ENCODE data around the gene ADH1C.
"Not testable (repeated sequence)": the region's sequence is repeated elsewhere in the genome, so short reads cannot be mapped to it uniquely, and the experiment has no call there.

The ADH1C gene

GRCh38 chr4:99357948-99358347 lies 5.4 kb upstream of the ADH1C start:
- no peak for DNase-seq (ENCODE audit: low spot score)

GRCh38 chr4:99356992-99357391 lies 4.4 kb upstream of the ADH1C start:
- no peak for DNase-seq (ENCODE audit: low spot score)

- not testable (repeated sequence) for DNase-seq (ENCODE audit: low spot score)
Measured at GRCh38 chr4:99356149-99356548, 3.6 kb upstream of the ADH1C start.

GRCh38 chr4:99351487-99351886 lies 1.1 kb downstream of the ADH1C start:
- no peak for DNase-seq (ENCODE audit: low spot score)

- DNase-seq (ENCODE audit: low spot score): no peak
Measured at GRCh38 chr4:99349338-99349737, 3.2 kb downstream of the ADH1C start.

GRCh38 chr4:99342624-99343023 lies 9.9 kb downstream of the ADH1C start:
- DNase-seq (ENCODE audit: low spot score): not testable (repeated sequence)

GRCh38 chr4:99341426-99341825 lies 11.1 kb downstream of the ADH1C start:
- no peak for DNase-seq (ENCODE audit: low spot score)

- no peak for DNase-seq (ENCODE audit: low spot score)
Measured at GRCh38 chr4:99339172-99339571, 13.4 kb downstream of the ADH1C start.

- no peak for DNase-seq (ENCODE audit: low spot score)
Measured at GRCh38 chr4:99336553-99336952, 16.0 kb downstream of the ADH1C start.

GRCh38 chr4:99334880-99335279 lies 17.7 kb downstream of the ADH1C start:
- DNase-seq (ENCODE audit: low spot score): no peak

GRCh38 chr4:99330648-99331047 lies 21.9 kb downstream of the ADH1C start:
- no peak for DNase-seq (ENCODE audit: low spot score)

- DNase-seq (ENCODE audit: low spot score): no peak
Measured at GRCh38 chr4:99329876-99330275, 22.7 kb downstream of the ADH1C start.

- DNase-seq (ENCODE audit: low spot score): peak; percentile 18
Measured at GRCh38 chr4:99324979-99325378, 27.6 kb downstream of the ADH1C start.

- DNase-seq (ENCODE audit: low spot score): no peak
Measured at GRCh38 chr4:99324361-99324760, 28.2 kb downstream of the ADH1C start.

GRCh38 chr4:99323756-99324155 lies 28.8 kb downstream of the ADH1C start:
- no peak for DNase-seq (ENCODE audit: low spot score)

GRCh38 chr4:99321241-99322191 lies 31.0 kb downstream of the ADH1C start, which contains the start of gene ADH1B:
TSS of gene ADH1B (minus strand) at chr4:99321401. CDS start at chr4:99321331, 70 bp downstream.
- DNase-seq (ENCODE audit: low spot score): no peak

GRCh38 chr4:99317811-99318210 lies 34.7 kb downstream of the ADH1C start:
- not testable (repeated sequence) for DNase-seq (ENCODE audit: low spot score)

- no peak for DNase-seq (ENCODE audit: low spot score)
Measured at GRCh38 chr4:99317354-99317753, 35.2 kb downstream of the ADH1C start.

- no peak for DNase-seq (ENCODE audit: low spot score)
Measured at GRCh38 chr4:99315839-99316238, 36.7 kb downstream of the ADH1C start.

GRCh38 chr4:99314211-99314610 lies 38.3 kb downstream of the ADH1C start:
- no peak for DNase-seq (ENCODE audit: low spot score)

- no peak for DNase-seq (ENCODE audit: low spot score)
Measured at GRCh38 chr4:99310389-99310788, 42.2 kb downstream of the ADH1C start.

GRCh38 chr4:99305638-99306400 lies 46.7 kb downstream of the ADH1C start:
- DNase-seq (ENCODE audit: low spot score): no peak
